Heart left ventricle (tissue), 16 donors: ENCODE data around the gene KCNK15. TPM values are rescaled to one million over a fixed set of nuclear protein-coding genes. Genes with fewer than 3 reads are reported as not detected.

Experiments used
- ATAC-seq, 4 donors: fragments of 200-7000 bp; cut with Tn5 transposase; one replicate each; pipeline ENCODE4 v1.9.1; 2020 to 2022; ENCODE audit warnings: moderate library complexity in 4 of 4, mild to moderate bottlenecking in 3 of 4, moderate number of reproducible peaks in 1 of 4
- DNase-seq, 5 donors: peaks; one replicate each; pipeline ENCODE4 v3.0.0-alpha.2; 2020
- H3K27ac ChIP-seq, 12 donors: fragments of 200-600 bp; sonication (generic) in 4 of 12; one replicate each; pipeline versions ENCODE4 v1.5.0 to v1.8.0; 2016 to 2022; ENCODE audit warnings: mild to moderate bottlenecking in 2 of 12
- H3K27me3 ChIP-seq, 9 donors: fragments of 200-600 bp; sonication (generic) in 2 of 9; one replicate each; pipeline versions ENCODE4 v1.5.1 to v1.8.0; 2016 to 2022; ENCODE audit warnings: mild to moderate bottlenecking in 3 of 9
- H3K36me3 ChIP-seq, 9 donors: fragments of 200-600 bp; sonication (generic) in 2 of 9; one replicate each; pipeline versions ENCODE4 v1.5.0 to v1.8.0; 2018 to 2022; ENCODE audit warnings: mild to moderate bottlenecking in 2 of 9
- H3K4me1 ChIP-seq, 12 donors: fragments of 200-600 bp; sonication (generic) in 4 of 12; one replicate each; pipeline versions ENCODE4 v1.5.0 to v1.8.0; 2016 to 2022; ENCODE audit warnings: mild to moderate bottlenecking in 3 of 12
- H3K4me3 ChIP-seq, 12 donors: fragments of 200-600 bp; sonication (generic) in 4 of 12; one replicate each; pipeline versions ENCODE4 v1.5.0 to v1.8.0; 2017 to 2022; ENCODE audit warnings: mild to moderate bottlenecking in 9 of 12, moderate library complexity in 4 of 12
- H3K9me3 ChIP-seq, 12 donors: fragments of 200-600 bp; sonication (generic) in 4 of 12; one replicate each; pipeline versions ENCODE4 v1.5.0 to v1.8.0; 2016 to 2022; ENCODE audit warnings: mild to moderate bottlenecking in 1 of 12
- POLR2A ChIP-seq, 2 donors: fragments of 450-650 bp; IDR thresholded peaks; one replicate each; pipeline ENCODE4 v1.6.1; 2017; ENCODE audit warnings: antibody characterized with exemption in 2 of 2, mild to moderate bottlenecking in 2 of 2, moderate library complexity in 2 of 2
- WGBS, 4 donors: extraction: QIAGEN DNeasy Blood & Tissue Kit in 2 of 4; methylation state at CpG; one replicate each; pipeline versions ENCODE4 v1.1.5 to v1.1.7; 2013 to 2018; 5-methylcytosine and 5-hydroxymethylcytosine counted together
- intact Hi-C, 10 donors: fragments of 100-400 bp; cut with DNase I; formaldehyde crosslinking; loops; one replicate each; pipeline versions ENCODE4 v1.11.1 to v1.14.2; 2022
- polyA plus RNA-seq, 2 donors: library from polyadenylated mRNA; stranded (reverse); fragments of 200-250 nt; gene quantifications; one replicate each; pipeline ENCODE4 v1.2.3, GENCODE V29; 2013
- total RNA-seq, 9 donors: library from RNA; depleted of rRNA in 2 of 9; stranded (reverse); fragments of >200 nt in 2 of 9; fragmentation: NEBNext Ultra II Directional in 3 of 9; extraction: Animal tissue kit (Norgen Biotek cat#: 25700) in 3 of 9; gene quantifications; one replicate each; pipeline versions ENCODE4 v1.1.0 to v1.2.4, GENCODE V29; 2016 to 2023
- TF ChIP-seq, protein P1 (sequence below), 12 donors: fragments of 200-600 bp; sonication (generic) in 4 of 12; IDR thresholded peaks; one replicate each; pipeline versions ENCODE4 v1.5.0 to v1.8.0; 2018 to 2022; ENCODE audit warnings: antibody characterized with exemption in 12 of 12, mild to moderate bottlenecking in 5 of 12
- donor health status: ischemic (EF 13 %, LVEDD 7.1; RV severe dilation, severe dysfunction).
- donor health status: healthy with polysubstance abuse.
- donor health status: DM: no; HTN: yes; CAD: no.
- donor health status: DM: no; HTN: no; CAD: no.
- donor health status: ischemic (EF 25% LVEDD 6.9; RV normal size, moderate dysfunction).
- donor health status: ischemic (EF 25% LVEDD 5.7; RV mildly dilated, moderate dysfunction).
- donor health status: healthy.
- donor health status: DM: yes; HTN: yes; CAD: no.
- donor health status: ischemic (EF 35%, LVEDD 5.7; RV mildly dilated, moderate dysfunction).
- donor health status: nonischemic (EF 11% LVEDD 7.7; RV severe dilation, severe dysfunction).
- donor health status: DM: yes; HTN: yes; CAD: no.
- donor health status: PGD.
- donor health status: ischemic (EF 29% LVEDD 5.4; RV normal size, mild dysfunction).
- donor health status: nonischemic (EF 23%, LVEDD 6.1; RV moderate dilation, normal function).

KCNK15 gene
- total and polyA plus RNA-seq, 11 donors, result 0.12 to 2.2 (median 0.33) TPM

DNA sequence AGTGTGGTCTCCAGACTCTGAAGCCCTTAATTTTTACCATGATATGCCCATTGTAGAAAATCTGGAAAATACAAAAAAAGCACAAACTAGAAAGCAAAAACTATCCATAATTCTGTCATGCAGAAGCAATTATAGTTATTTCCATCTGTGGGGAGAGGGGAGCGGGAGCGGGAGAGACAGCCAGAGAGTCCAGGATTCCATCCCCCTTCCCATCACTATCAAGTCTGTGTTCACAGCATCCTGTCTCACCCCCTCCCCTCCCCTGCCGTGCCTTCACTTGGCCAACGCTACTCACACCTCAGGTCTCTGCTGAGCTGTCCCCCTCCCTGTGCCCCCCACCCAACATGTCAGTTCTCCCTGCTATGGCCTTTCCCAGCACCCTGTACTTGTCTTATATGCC lies 50.2 kb downstream of the KCNK15 start:
- peaks cover 0 to 9% (median 0%) of the 10 kb centered on the region in 9 donors for H3K27me3 ChIP-seq
- no peak overlapping the region for H3K4me3 ChIP-seq
- no peaks in the 10 kb centered on the region for H3K9me3 ChIP-seq
- H3K27ac ChIP-seq, result no peak overlapping the region
- no peaks in the 10 kb centered on the region for H3K36me3 ChIP-seq
- H3K4me1 ChIP-seq, result no peaks in the 10 kb centered on the region
- TF ChIP-seq POLR2A (IDR thresholded peaks at IDR 0.05), result no peak
- TF ChIP-seq, protein P1, sequence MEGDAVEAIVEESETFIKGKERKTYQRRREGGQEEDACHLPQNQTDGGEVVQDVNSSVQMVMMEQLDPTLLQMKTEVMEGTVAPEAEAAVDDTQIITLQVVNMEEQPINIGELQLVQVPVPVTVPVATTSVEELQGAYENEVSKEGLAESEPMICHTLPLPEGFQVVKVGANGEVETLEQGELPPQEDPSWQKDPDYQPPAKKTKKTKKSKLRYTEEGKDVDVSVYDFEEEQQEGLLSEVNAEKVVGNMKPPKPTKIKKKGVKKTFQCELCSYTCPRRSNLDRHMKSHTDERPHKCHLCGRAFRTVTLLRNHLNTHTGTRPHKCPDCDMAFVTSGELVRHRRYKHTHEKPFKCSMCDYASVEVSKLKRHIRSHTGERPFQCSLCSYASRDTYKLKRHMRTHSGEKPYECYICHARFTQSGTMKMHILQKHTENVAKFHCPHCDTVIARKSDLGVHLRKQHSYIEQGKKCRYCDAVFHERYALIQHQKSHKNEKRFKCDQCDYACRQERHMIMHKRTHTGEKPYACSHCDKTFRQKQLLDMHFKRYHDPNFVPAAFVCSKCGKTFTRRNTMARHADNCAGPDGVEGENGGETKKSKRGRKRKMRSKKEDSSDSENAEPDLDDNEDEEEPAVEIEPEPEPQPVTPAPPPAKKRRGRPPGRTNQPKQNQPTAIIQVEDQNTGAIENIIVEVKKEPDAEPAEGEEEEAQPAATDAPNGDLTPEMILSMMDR (IDR thresholded peaks at IDR 0.05), result no peak
- DNase-seq (no peak), ATAC-seq (no peak)
- intact Hi-C loops, result no loop called here
- 37 to 46% (median 39%) methylated on average over 4 of the region's 4 CpGs for WGBS, 4 donors

DNA sequence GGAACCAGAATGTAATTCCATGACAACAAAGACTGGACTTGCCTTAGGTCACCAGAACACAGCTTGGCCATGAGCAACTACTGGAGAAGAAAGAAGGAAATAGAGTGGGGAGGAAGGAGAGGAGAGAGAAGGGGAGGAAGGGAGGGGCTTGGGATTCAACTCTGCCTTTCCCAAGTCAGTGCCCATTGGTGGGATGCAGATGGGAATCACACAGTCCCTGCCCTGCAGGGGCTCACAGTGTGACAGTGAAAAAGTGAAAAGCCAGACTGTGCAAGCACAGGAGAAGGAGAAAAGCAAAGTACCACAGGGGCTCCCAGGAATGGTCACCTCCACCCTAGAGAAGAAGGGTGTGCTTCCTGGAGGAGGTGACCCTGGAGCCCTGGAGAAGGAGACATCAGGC lies 50.6 kb downstream of the KCNK15 start:
- intact Hi-C loops, result no loop called here

DNA sequence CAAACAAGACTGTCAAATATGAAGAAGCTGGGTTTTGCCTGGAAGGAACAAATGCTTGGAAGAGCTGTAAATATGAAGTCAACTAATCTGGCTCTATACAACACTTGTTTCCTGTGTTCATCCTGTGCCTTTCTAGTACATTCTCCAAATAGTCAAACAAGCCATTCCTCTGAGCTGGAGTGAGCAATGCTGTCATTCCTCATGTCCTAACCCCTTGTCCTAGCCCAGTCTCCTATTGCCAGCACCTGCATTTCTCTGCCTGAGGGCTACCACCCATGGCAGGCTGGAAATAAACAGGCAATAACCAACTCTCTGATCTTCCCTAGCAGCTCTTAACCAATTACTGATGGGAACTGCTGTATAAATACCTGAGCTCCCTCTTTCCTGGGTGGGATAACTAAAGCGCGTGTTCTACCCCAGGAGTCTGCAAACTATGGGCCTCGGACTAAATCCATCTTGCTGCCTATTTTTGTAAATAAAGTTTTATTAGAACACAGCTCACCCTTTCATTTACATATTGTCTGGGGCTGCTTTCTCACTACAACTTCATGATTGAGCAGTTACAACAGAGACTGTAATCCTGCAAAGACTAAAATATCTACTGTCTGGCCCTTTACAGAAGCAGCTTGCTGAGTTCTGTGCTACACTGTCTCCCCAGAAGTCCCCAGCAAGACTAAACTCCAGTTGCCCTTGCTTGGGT lies 51.2 kb downstream of the KCNK15 start:
- Histone ChIP-seq H3K27ac (no peak overlapping the region), H3K36me3 (no peaks in the 10 kb centered on the region), H3K9me3 (no peaks in the 10 kb centered on the region), H3K4me1 (no peaks in the 10 kb centered on the region), H3K27me3 (peaks cover 0 to 5% (median 0%) of the 10 kb centered on the region in 9 donors), H3K4me3 (no peak overlapping the region)
- intact Hi-C loops, result no loop called here
- 93 to 98% (median 96%) methylated on average over 3 of the region's 3 CpGs for WGBS, 4 donors
- no peak for DNase-seq
- no peak for ATAC-seq
- TF ChIP-seq POLR2A (IDR thresholded peaks at IDR 0.05), result no peak
- TF ChIP-seq, protein P1 (IDR thresholded peaks at IDR 0.05), result no peak

More for the DNA sequence above, 50.6 kb downstream of the KCNK15 start:
- DNase-seq (no peak), ATAC-seq (no peak)
- H3K4me3 ChIP-seq, result no peak overlapping the region
- H3K27me3 ChIP-seq, result peaks cover 0 to 5% (median 0%) of the 10 kb centered on the region in 9 donors
- no peaks in the 10 kb centered on the region for H3K4me1 ChIP-seq
- H3K9me3 ChIP-seq, result no peaks in the 10 kb centered on the region
- no peak overlapping the region for H3K27ac ChIP-seq
- H3K36me3 ChIP-seq, result no peaks in the 10 kb centered on the region
- TF ChIP-seq POLR2A (IDR thresholded peaks at IDR 0.05), result no peak
- TF ChIP-seq, protein P1 (IDR thresholded peaks at IDR 0.05), result no peak

DNA sequence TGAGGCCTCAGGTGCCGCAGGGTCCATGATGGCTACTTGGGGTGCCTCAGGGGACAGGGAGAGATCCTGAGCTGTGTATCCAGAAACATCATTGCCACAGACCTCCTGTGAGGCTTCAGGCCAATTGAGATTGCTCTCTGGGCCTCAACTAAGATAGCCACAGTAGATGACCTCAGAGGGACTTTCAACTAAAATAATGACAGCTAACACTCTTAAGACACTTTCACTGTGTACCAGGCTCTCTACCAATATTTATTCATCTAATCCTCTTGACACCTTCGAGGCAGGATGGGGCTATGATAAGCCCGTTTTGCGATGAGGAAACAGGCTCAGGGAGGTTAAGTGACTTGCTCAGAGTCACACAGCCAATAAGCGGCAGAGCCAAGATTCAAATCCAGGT lies 54.0 kb downstream of the KCNK15 start:
- WGBS, 4 donors, result 72 to 80% (median 79%) methylated on average over 5 of the region's 5 CpGs
- Histone ChIP-seq H3K9me3 (no peaks in the 10 kb centered on the region), H3K36me3 (no peaks in the 10 kb centered on the region), H3K27ac (no peak overlapping the region), H3K27me3 (peaks cover 0 to 11% (median 0%) of the 10 kb centered on the region in 9 donors), H3K4me1 (no peaks in the 10 kb centered on the region), H3K4me3 (no peak overlapping the region)
- TF ChIP-seq, protein P1 (IDR thresholded peaks at IDR 0.05), result no peak
- TF ChIP-seq POLR2A (IDR thresholded peaks at IDR 0.05), result no peak
- intact Hi-C loops, result no loop called here
- DNase-seq, result no peak
- no peak for ATAC-seq
